WERI-Rb-1 (cell line): ENCODE data around the gene NEIL3.

Experiments
- DNase-seq: peaks from one replicate; pipeline ENCODE4 v3.0.0-alpha.2; 2020
- H3K27ac ChIP-seq: fragments of 250-450 bp; sonication (Bioruptor Pico); 2 replicates; pipeline ENCODE4 v1.5.1; 2020; ENCODE audit warnings: mild to moderate bottlenecking, moderate library complexity
- H3K27me3 ChIP-seq: fragments of 250-450 bp; sonication (Bioruptor Pico); 2 replicates; pipeline ENCODE4 v1.5.1; 2021; ENCODE audit warnings: mild to moderate bottlenecking, low read depth, moderate library complexity; ENCODE audit not compliant: insufficient read depth, severe bottlenecking
- H3K36me3 ChIP-seq: fragments of 250-450 bp; sonication (Bioruptor Pico); 2 replicates; pipeline ENCODE4 v1.5.1; 2020; ENCODE audit warnings: mild to moderate bottlenecking, moderate library complexity
- H3K4me3 ChIP-seq: 2 replicates; pipeline ENCODE4 v1.5.1; 2011; ENCODE audit warnings: low read depth, mild to moderate bottlenecking, control low read depth, low read length
- H3K9me3 ChIP-seq: fragments of 250-450 bp; sonication (Bioruptor Pico); 2 replicates; pipeline ENCODE4 v1.5.1; 2021; ENCODE audit warnings: mild to moderate bottlenecking, moderate library complexity; ENCODE audit not compliant: severe bottlenecking
- CTCF ChIP-seq: IDR thresholded peaks from 2 replicates; pipeline ENCODE4 v1.5.1; 2011; ENCODE audit warnings: low read depth, mild to moderate bottlenecking, control low read depth, inconsistent platforms, low read length

The NEIL3 gene

GRCh38 chr4:177356206-177356605 is 46.5 kb downstream of the NEIL3 start:
- H3K27ac ChIP-seq = no peak overlapping the region
- no peak for TF ChIP-seq CTCF
- H3K9me3 ChIP-seq = no peaks in the 10 kb centered on the region
- H3K4me3 ChIP-seq = no peak overlapping the region
- peaks cover 20% of the 10 kb centered on the region for H3K36me3 ChIP-seq
- DNase-seq = no peak
- no peaks in the 10 kb centered on the region for H3K27me3 ChIP-seq

- Histone ChIP-seq H3K4me3 (no peak overlapping the region), H3K27ac (no peak overlapping the region)
Observed at GRCh38 chr4:177356921-177357320, 47.2 kb downstream of the NEIL3 start.

GRCh38 chr4:177367336-177367735 is 57.7 kb downstream of the NEIL3 start:
- Histone ChIP-seq H3K27ac (no peak overlapping the region), H3K4me3 (no peak overlapping the region), H3K9me3 (no peaks in the 10 kb centered on the region), H3K36me3 (no peaks in the 10 kb centered on the region), H3K27me3 (no peaks in the 10 kb centered on the region)
- peak; percentile 28 for DNase-seq
- TF ChIP-seq CTCF = peak; percentile 61

More at GRCh38 chr4:177356921-177357320, 47.2 kb downstream of the NEIL3 start:
- Histone ChIP-seq H3K27me3 (no peaks in the 10 kb centered on the region), H3K36me3 (peaks cover 20% of the 10 kb centered on the region), H3K9me3 (no peaks in the 10 kb centered on the region)
- DNase-seq = no peak
- TF ChIP-seq CTCF = no peak

GRCh38 chr4:177369372-177369771 is 59.7 kb downstream of the NEIL3 start:
- no peaks in the 10 kb centered on the region for H3K36me3 ChIP-seq
- no peaks in the 10 kb centered on the region for H3K27me3 ChIP-seq
- no peak overlapping the region for H3K4me3 ChIP-seq
- no peaks in the 10 kb centered on the region for H3K9me3 ChIP-seq
- TF ChIP-seq CTCF = no peak
- DNase-seq = no peak
- no peak overlapping the region for H3K27ac ChIP-seq

- no peaks in the 10 kb centered on the region for H3K36me3 ChIP-seq
- no peaks in the 10 kb centered on the region for H3K27me3 ChIP-seq
- TF ChIP-seq CTCF = no peak
- H3K4me3 ChIP-seq = no peak overlapping the region
- DNase-seq = no peak
- no peaks in the 10 kb centered on the region for H3K9me3 ChIP-seq
- H3K27ac ChIP-seq = no peak overlapping the region
Observed at GRCh38 chr4:177371461-177371860, 61.8 kb downstream of the NEIL3 start.

- no peak for TF ChIP-seq CTCF
- H3K9me3 ChIP-seq = no peaks in the 10 kb centered on the region
Observed at GRCh38 chr4:177374966-177375365, 65.3 kb downstream of the NEIL3 start.

More at GRCh38 chr4:177374966-177375365, 65.3 kb downstream of the NEIL3 start:
- H3K27me3 ChIP-seq = peaks cover 2% of the 10 kb centered on the region
- no peak for DNase-seq
- H3K4me3 ChIP-seq = no peak overlapping the region
- no peak overlapping the region for H3K27ac ChIP-seq
- no peaks in the 10 kb centered on the region for H3K36me3 ChIP-seq
